SU-DHL-6 (cell line): ENCODE measurements around the gene MBP.

Source experiments
- H2AFZ ChIP-seq: fragments of 200-600 bp; sonication (generic); 2 replicates; pipeline ENCODE4 v1.6.1; 2014; ENCODE audit warnings: low read depth, mild to moderate bottlenecking, moderate library complexity, mixed read lengths, antibody characterized with exemption, low read length; ENCODE audit not compliant: severe bottlenecking
- H3F3A ChIP-seq: fragments of 200-600 bp; shearing (Covaris generic); 2 replicates; pipeline ENCODE4 v1.6.0; 2016; ENCODE audit warnings: antibody characterized with exemption, mild to moderate bottlenecking; ENCODE audit not compliant: insufficient read depth
- H3K27ac ChIP-seq: fragments of 200-600 bp; sonication (generic); 2 replicates; pipeline ENCODE4 v1.5.1; 2016; ENCODE audit warnings: low read depth, mild to moderate bottlenecking, low read length, moderate library complexity, mixed read lengths
- H3K27me3 ChIP-seq: fragments of 200-600 bp; sonication (generic), shearing (Covaris generic); 2 replicates; pipeline ENCODE4 v1.6.0; 2014; ENCODE audit warnings: mild to moderate bottlenecking, low read length
- H3K36me3 ChIP-seq: fragments of 200-600 bp; sonication (generic); 2 replicates; pipeline ENCODE4 v1.6.1; 2014; ENCODE audit warnings: mild to moderate bottlenecking, low read length, mixed read lengths
- H3K4me2 ChIP-seq: fragments of 300-600, 200-600 bp; shearing (Covaris generic), sonication (generic); 2 replicates; pipeline ENCODE4 v1.6.0; 2014; ENCODE audit warnings: low read length, low read depth, mild to moderate bottlenecking; ENCODE audit not compliant: poor library complexity, severe bottlenecking
- H3K4me3 ChIP-seq: fragments of 200-600 bp; sonication (generic); 2 replicates; pipeline ENCODE4 v1.5.1; 2014; ENCODE audit warnings: antibody characterized with exemption, low read length, mild to moderate bottlenecking, mixed read lengths; ENCODE audit not compliant: insufficient read depth, poor library complexity, severe bottlenecking
- H3K79me2 ChIP-seq: fragments of 200-600 bp; sonication (generic); 2 replicates; pipeline ENCODE4 v1.6.1; 2014; ENCODE audit warnings: mild to moderate bottlenecking, low read length, moderate library complexity; ENCODE audit not compliant: insufficient read depth
- H3K9ac ChIP-seq: fragments of 200-600 bp; sonication (generic); 2 replicates; pipeline ENCODE4 v1.7.0; 2014; ENCODE audit warnings: mild to moderate bottlenecking, low read length
- H3K9me2 ChIP-seq: fragments of 200-600 bp; sonication (generic); replicated peaks from 2 replicates; pipeline ENCODE4 v1.6.1; 2014; ENCODE audit warnings: low read length; ENCODE audit not compliant: insufficient read depth
- H3K9me3 ChIP-seq: fragments of 200-600 bp; sonication (generic); 2 replicates; pipeline ENCODE4 v1.6.1; 2014; ENCODE audit warnings: low read length, mixed read lengths; ENCODE audit not compliant: insufficient read depth
- H4K20me1 ChIP-seq: fragments of 200-600 bp; sonication (generic); 2 replicates; pipeline ENCODE4 v1.6.1; 2014; ENCODE audit warnings: low read depth, mild to moderate bottlenecking, antibody characterized with exemption, low read length, moderate library complexity, mixed read lengths
- CTCF ChIP-seq: fragments of 200-600 bp; sonication (generic); IDR thresholded peaks from one replicate; pipeline ENCODE4 v1.5.1; 2017; ENCODE audit warnings: antibody characterized with exemption, mild to moderate bottlenecking, low read length, moderate library complexity; ENCODE audit not compliant: insufficient read depth, poor library complexity, severe bottlenecking
- EZH2phosphoT487 ChIP-seq: fragments of 200-600 bp; sonication (generic), shearing (Covaris generic); conservative IDR thresholded peaks from 2 replicates; pipeline ENCODE4 v1.6.1; 2018; ENCODE audit warnings: mild to moderate bottlenecking, antibody characterized with exemption, low read length, moderate library complexity, mixed read lengths

The MBP gene

DNA sequence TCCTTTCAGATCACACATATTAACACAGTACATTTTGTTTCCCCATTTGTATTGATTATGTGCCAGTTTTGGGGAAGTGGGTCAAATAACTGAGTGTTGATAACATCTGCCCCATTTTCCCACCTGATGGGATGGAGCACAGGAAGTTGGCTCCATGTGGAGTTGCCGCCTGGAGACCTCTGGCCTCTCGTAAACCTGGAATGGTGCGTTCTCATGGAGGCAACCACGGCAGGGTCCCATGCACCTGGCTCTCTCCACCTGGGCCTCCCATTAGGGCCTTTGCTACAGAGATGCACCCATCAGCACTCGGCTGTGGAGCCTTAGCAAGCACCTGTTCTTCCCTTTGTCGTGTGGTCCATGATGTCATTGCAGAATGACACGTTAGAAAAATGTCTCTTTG, 130.6 kb downstream of the MBP start:
- Histone ChIP-seq H3K9me3 (no peaks in the 10 kb centered on the region), H3K4me3 (no peak overlapping the region), H3K79me2 (no peaks in the 10 kb centered on the region), H2AFZ (no peak overlapping the region), H3K36me3 (no peaks in the 10 kb centered on the region), H3K4me2 (no peak overlapping the region), H3K9me2 (no peaks in the 10 kb centered on the region), H4K20me1 (no peaks in the 10 kb centered on the region), H3K9ac (no peak overlapping the region), H3F3A (peaks cover 13% of the 10 kb centered on the region), H3K27me3 (no peaks in the 10 kb centered on the region), H3K27ac (no peak overlapping the region)
- TF ChIP-seq CTCF: no peak
- no peak for TF ChIP-seq EZH2phosphoT487

- Histone ChIP-seq H3K9ac (no peak overlapping the region), H3K36me3 (no peaks in the 10 kb centered on the region), H3F3A (peaks cover 13% of the 10 kb centered on the region), H3K9me3 (no peaks in the 10 kb centered on the region), H3K9me2 (no peaks in the 10 kb centered on the region), H3K27me3 (no peaks in the 10 kb centered on the region), H3K79me2 (no peaks in the 10 kb centered on the region), H3K4me3 (no peak overlapping the region), H4K20me1 (no peaks in the 10 kb centered on the region), H2AFZ (peak overlapping the region; percentile 82), H3K4me2 (no peak overlapping the region), H3K27ac (no peak overlapping the region)
- no peak for TF ChIP-seq CTCF
- TF ChIP-seq EZH2phosphoT487: no peak
Observed at GRCh38 chr18:77001041-77001440, 131.5 kb downstream of the MBP start.

GRCh38 chr18:77000527-77000926, 132.1 kb downstream of the MBP start:
- Histone ChIP-seq H3K27me3 (no peaks in the 10 kb centered on the region), H3K4me3 (no peak overlapping the region), H3K36me3 (no peaks in the 10 kb centered on the region), H3K9ac (no peak overlapping the region), H3K4me2 (peak overlapping the region; percentile 29), H3K9me3 (no peaks in the 10 kb centered on the region), H3F3A (peaks cover 13% of the 10 kb centered on the region), H3K79me2 (no peaks in the 10 kb centered on the region), H3K9me2 (no peaks in the 10 kb centered on the region), H3K27ac (no peak overlapping the region), H2AFZ (peak overlapping the region; percentile 82), H4K20me1 (no peaks in the 10 kb centered on the region)
- TF ChIP-seq EZH2phosphoT487 (no peak), CTCF (peak; percentile 96)
